Spleen (tissue), 7 donors: ENCODE results near the gene LRP2.

Source experiments
- POLR2A ChIP-seq, 3 donors: fragments of 450-650 bp; IDR thresholded peaks; one replicate each; pipeline ENCODE4 v1.5.1; 2017; ENCODE audit warnings: antibody characterized with exemption in 3 of 3, mild to moderate bottlenecking in 1 of 3
- POLR2AphosphoS5 ChIP-seq, 3 donors: sonication (generic); formaldehyde crosslinking; IDR thresholded peaks; one replicate each; pipeline ENCODE4 v1.5.1; 2017; ENCODE audit warnings: antibody characterized with exemption in 3 of 3
- TF ChIP-seq, protein P1 (sequence below), 11 experiments: fragments of 200-600 bp in 7 of 11; fragments of 450-650 bp in 4 of 11; sonication (generic) in 4 of 11; IDR thresholded peaks in 8 of 11; conservative IDR thresholded peaks in 3 of 11; 1 replicate in 7 of 11; 2 replicates in 4 of 11; pipeline versions ENCODE4 v1.4.0 to v1.8.0; 2016 to 2021; ENCODE audit warnings: antibody characterized with exemption in 11 of 11, inconsistent platforms in 4 of 11, mild to moderate bottlenecking in 1 of 11
- donor health status: DM: no; HTN: no; CAD: no; lungs with moderate emphysema.
- donor health status: DM: no; HTN: no; CAD: no.
- donor health status: DM: no; HTN: no; CAD: no.

DNA sequence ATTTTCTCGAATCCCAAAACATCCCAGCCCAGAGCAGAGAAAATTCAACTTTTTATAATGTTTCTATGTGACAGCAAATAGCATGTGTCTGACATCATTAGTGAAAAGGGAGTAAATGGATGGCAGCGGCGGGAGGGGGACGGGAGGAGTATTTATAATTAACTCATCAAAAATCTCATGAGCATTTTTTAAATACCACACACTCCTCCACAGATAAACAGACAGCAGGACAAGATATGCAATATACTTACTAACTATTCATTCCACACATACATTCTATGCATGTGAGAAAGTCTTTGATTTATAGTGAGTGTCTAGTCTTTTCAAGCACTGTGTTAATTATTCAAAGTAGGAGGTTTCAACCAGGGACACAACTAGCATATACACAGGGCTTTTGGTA is 107.6 kb downstream of the LRP2 start:
- TF ChIP-seq, protein P1, sequence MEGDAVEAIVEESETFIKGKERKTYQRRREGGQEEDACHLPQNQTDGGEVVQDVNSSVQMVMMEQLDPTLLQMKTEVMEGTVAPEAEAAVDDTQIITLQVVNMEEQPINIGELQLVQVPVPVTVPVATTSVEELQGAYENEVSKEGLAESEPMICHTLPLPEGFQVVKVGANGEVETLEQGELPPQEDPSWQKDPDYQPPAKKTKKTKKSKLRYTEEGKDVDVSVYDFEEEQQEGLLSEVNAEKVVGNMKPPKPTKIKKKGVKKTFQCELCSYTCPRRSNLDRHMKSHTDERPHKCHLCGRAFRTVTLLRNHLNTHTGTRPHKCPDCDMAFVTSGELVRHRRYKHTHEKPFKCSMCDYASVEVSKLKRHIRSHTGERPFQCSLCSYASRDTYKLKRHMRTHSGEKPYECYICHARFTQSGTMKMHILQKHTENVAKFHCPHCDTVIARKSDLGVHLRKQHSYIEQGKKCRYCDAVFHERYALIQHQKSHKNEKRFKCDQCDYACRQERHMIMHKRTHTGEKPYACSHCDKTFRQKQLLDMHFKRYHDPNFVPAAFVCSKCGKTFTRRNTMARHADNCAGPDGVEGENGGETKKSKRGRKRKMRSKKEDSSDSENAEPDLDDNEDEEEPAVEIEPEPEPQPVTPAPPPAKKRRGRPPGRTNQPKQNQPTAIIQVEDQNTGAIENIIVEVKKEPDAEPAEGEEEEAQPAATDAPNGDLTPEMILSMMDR (IDR thresholded peaks at IDR 0.05 in 8 of 11, conservative IDR thresholded peaks at IDR 0.05 in 3 of 11), result no peak
- TF ChIP-seq POLR2A (IDR thresholded peaks at IDR 0.05), result no peak
- TF ChIP-seq POLR2AphosphoS5 (IDR thresholded peaks at IDR 0.05), result no peak
